HepG2 (cell line): Measurements from ENCODE around the gene CEP131. TPM values are rescaled to one million over a fixed set of nuclear protein-coding genes. Genes with fewer than 3 reads are reported as not detected.
A peak's percentile ranks its signal among the peaks of the same experiment; 100 is the strongest.

Experiments
- ARID5B ChIP-seq: IDR thresholded peaks from 2 replicates; pipeline ENCODE4 v1.4.0; 2020; ENCODE audit warnings: mild to moderate bottlenecking, missing genetic modification reagents
- CCAR2 ChIP-seq: fragments of 200-400 bp; formaldehyde crosslinking; optimal IDR thresholded peaks from 2 replicates; pipeline ENCODE3; 2018; ENCODE audit warnings: low read depth, mild to moderate bottlenecking, low read length, moderate library complexity
- ETV5 ChIP-seq: IDR thresholded peaks from 2 replicates; pipeline ENCODE4 v1.6.1; 2018; ENCODE audit warnings: missing biosample characterization, missing genetic modification reagents, inconsistent platforms, borderline replicate concordance
- HMGXB3 ChIP-seq: sonication (generic); formaldehyde crosslinking; IDR thresholded peaks from 2 replicates; pipeline ENCODE4 v1.4.0; 2020; ENCODE audit warnings: missing genetic modification reagents, borderline replicate concordance
- IKZF1 ChIP-seq: fragments of 450-650 bp; IDR thresholded peaks from 2 replicates; pipeline ENCODE4 v1.7.1; 2016
- MLXIP ChIP-seq: sonication (generic); formaldehyde crosslinking; IDR thresholded peaks from 2 replicates; pipeline ENCODE4 v1.9.0; 2021; ENCODE audit warnings: missing genetic modification reagents, borderline replicate concordance
- POLR2AphosphoS5 ChIP-seq: IDR thresholded peaks from 2 replicates; pipeline ENCODE4 v1.6.1; 2012; ENCODE audit warnings: low read depth, low read length
- TSC22D2 ChIP-seq: sonication (generic); formaldehyde crosslinking; IDR thresholded peaks from 2 replicates; pipeline ENCODE4 v1.5.1; 2020; ENCODE audit warnings: missing genetic modification reagents, mild to moderate bottlenecking, borderline replicate concordance
- ZFP1 ChIP-seq: IDR thresholded peaks from 2 replicates; pipeline ENCODE4 v1.6.1; 2016
- ZNF549 ChIP-seq: sonication (generic); formaldehyde crosslinking; IDR thresholded peaks from 2 replicates; pipeline ENCODE4 v1.5.0; 2020; ENCODE audit warnings: missing genetic modification reagents
- ZSCAN31 ChIP-seq: sonication (generic); formaldehyde crosslinking; IDR thresholded peaks from 2 replicates; pipeline ENCODE4 v1.5.0; 2020; ENCODE audit warnings: low read depth, mild to moderate bottlenecking, missing genetic modification reagents
- polyA plus RNA-seq, 8 experiments: library from polyadenylated mRNA; depleted of rRNA in 3 of 8; stranded (reverse) in 7 of 8; unstranded in 1 of 8; fragments of >200 nt; fragmentation: Illumina TruSeq in 4 of 8; extraction: Trizol in 4 of 8; gene quantifications; 2 replicates each; pipeline versions ENCODE4 v1.2.1 to v1.2.3, GENCODE V29; 2011 to 2016; ENCODE audit warnings: low read depth in 4 of 8, missing spikeins in 1 of 8, mixed read lengths in 1 of 8; ENCODE audit not compliant: insufficient read depth in 1 of 8
- total RNA-seq, 5 experiments: library from RNA; depleted of rRNA; stranded (reverse); fragments of >200 nt; fragmentation: Illumina TruSeq; extraction: Trizol; gene quantifications; 2 replicates each; pipeline ENCODE4 v1.2.3, GENCODE V29; 2016; ENCODE audit warnings: low read depth in 1 of 5
- TF ChIP-seq, protein P1 (sequence below): sonication (generic); formaldehyde crosslinking; IDR thresholded peaks from 2 replicates; pipeline ENCODE4 v1.4.0; 2020; ENCODE audit warnings: mild to moderate bottlenecking, missing genetic modification reagents

Gene CEP131
- total and polyA plus RNA-seq, 2 of the 13 experiments (the other 11 are each of a cell fraction or from before 2014, with no cell fraction given) = 5.0 to 16.8 TPM

DNA sequence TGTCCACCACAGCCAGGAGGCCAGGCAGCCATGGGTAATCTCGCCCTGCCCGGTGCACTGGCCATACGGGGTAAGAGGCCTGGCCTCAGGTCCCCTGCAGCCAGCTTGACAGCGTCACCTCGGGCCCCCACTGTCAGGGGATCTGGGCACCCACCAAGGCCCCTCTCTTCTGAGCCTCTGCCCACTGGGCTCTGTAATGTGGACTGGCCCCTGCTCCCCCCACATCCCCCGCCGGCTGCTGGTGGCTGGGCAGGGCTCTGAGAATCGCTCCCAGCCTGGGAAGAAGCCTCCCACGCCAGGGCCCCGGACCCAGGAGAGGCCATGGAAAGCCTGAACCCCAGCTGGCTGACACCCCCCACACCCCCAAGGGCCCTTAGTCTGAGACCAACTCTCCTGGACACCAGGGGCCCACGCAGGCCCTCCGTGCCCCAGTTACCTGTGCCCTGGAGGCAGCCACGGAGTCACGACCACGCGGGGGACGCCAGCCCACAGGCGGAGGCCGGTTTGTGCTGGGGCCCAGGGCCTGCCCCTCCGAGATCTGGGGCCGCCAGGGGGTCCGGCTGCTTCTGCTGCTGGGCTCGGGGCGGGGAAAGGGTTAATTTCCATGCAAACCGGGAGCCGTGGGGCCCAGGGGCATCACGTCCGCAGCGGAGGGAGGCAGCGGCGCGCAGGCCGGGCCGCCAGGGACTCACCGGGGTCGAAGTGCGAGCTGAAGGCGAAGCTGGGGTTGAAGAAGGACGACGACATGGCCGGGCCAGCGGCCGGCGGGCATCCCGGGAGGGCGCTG, 57.3 kb downstream of the CEP131 start, which contains the start of gene PVALEF (continued):
- TF ChIP-seq, protein P1, sequence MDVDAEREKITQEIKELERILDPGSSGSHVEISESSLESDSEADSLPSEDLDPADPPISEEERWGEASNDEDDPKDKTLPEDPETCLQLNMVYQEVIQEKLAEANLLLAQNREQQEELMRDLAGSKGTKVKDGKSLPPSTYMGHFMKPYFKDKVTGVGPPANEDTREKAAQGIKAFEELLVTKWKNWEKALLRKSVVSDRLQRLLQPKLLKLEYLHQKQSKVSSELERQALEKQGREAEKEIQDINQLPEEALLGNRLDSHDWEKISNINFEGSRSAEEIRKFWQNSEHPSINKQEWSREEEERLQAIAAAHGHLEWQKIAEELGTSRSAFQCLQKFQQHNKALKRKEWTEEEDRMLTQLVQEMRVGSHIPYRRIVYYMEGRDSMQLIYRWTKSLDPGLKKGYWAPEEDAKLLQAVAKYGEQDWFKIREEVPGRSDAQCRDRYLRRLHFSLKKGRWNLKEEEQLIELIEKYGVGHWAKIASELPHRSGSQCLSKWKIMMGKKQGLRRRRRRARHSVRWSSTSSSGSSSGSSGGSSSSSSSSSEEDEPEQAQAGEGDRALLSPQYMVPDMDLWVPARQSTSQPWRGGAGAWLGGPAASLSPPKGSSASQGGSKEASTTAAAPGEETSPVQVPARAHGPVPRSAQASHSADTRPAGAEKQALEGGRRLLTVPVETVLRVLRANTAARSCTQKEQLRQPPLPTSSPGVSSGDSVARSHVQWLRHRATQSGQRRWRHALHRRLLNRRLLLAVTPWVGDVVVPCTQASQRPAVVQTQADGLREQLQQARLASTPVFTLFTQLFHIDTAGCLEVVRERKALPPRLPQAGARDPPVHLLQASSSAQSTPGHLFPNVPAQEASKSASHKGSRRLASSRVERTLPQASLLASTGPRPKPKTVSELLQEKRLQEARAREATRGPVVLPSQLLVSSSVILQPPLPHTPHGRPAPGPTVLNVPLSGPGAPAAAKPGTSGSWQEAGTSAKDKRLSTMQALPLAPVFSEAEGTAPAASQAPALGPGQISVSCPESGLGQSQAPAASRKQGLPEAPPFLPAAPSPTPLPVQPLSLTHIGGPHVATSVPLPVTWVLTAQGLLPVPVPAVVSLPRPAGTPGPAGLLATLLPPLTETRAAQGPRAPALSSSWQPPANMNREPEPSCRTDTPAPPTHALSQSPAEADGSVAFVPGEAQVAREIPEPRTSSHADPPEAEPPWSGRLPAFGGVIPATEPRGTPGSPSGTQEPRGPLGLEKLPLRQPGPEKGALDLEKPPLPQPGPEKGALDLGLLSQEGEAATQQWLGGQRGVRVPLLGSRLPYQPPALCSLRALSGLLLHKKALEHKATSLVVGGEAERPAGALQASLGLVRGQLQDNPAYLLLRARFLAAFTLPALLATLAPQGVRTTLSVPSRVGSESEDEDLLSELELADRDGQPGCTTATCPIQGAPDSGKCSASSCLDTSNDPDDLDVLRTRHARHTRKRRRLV (CRISPR knock-in tag) = peak; percentile 69; the same call in 1 of the 2 replicates
- TF ChIP-seq TSC22D2 (CRISPR knock-in tag) (no peak), ARID5B (CRISPR knock-in tag) (peak; percentile 70), ZFP1 (CRISPR knock-in tag) (no peak; the same call in 1 of the 2 replicates), CCAR2 (no peak), IKZF1 (no peak), POLR2AphosphoS5 (peak; percentile 65), ZSCAN31 (CRISPR knock-in tag) (no peak; the same call in 1 of the 2 replicates), ZNF549 (CRISPR knock-in tag) (peak; percentile 52; the same call in 1 of the 2 replicates), MLXIP (CRISPR knock-in tag) (no peak), ETV5 (CRISPR knock-in tag) (peak; percentile 71), HMGXB3 (CRISPR knock-in tag) (peak; percentile 58; the same call in 1 of the 2 replicates)
